Natural killer cell treated with Interleukin-12 subunit alpha and Interleukin-12 subunit beta and Interleukin-15 and Interleukin-18, amount 100 ng/mL, for 72 hours (primary cell): ENCODE measurements around the gene RDH16. TPM values are rescaled to one million over a fixed set of nuclear protein-coding genes. Genes with fewer than 3 reads are reported as not detected.
"Not testable (repeated sequence)": the region's sequence is repeated elsewhere in the genome, so short reads cannot be mapped to it uniquely, and the experiment has no call there.

Experiments
- ATAC-seq, 2 donors: fragments of 150-1000 bp; cut with Tn5 transposase in 1 of 2; sonication (Bioruptor Pico), chemical (Tn5 transposase) in 1 of 2; 2 replicates each; pipeline ENCODE4 v1.10.0; 2021
- DNase-seq: peaks from one replicate; pipeline ENCODE4 v3.0.0; 2022; ENCODE audit warnings: low spot score
- H3K27ac Mint-ChIP-seq, 2 donors: 1 replicate in 1 of 2; 2 replicates in 1 of 2; pipeline ENCODE4 v1.8.0; 2022; ENCODE audit warnings: mixed read lengths in 2 of 2, mild to moderate bottlenecking in 1 of 2, moderate library complexity in 1 of 2
- H3K27me3 Mint-ChIP-seq, 2 donors: 1 replicate in 1 of 2; 2 replicates in 1 of 2; pipeline ENCODE4 v1.8.0; 2022; ENCODE audit warnings: mixed read lengths in 2 of 2
- H3K36me3 Mint-ChIP-seq: one replicate; pipeline ENCODE4 v1.8.0; 2022; ENCODE audit warnings: mixed read lengths
- H3K4me1 Mint-ChIP-seq, 2 donors: 1 replicate in 1 of 2; 2 replicates in 1 of 2; pipeline ENCODE4 v1.8.0; 2022; ENCODE audit warnings: low read depth in 2 of 2, mixed read lengths in 2 of 2, mild to moderate bottlenecking in 1 of 2
- H3K4me3 Mint-ChIP-seq: one replicate; pipeline ENCODE4 v1.8.0; 2022; ENCODE audit warnings: mixed read lengths
- H3K9me3 Mint-ChIP-seq: 2 replicates; pipeline ENCODE4 v1.8.0; 2022; ENCODE audit warnings: mixed read lengths
- total RNA-seq, 2 donors: library from RNA; stranded (reverse); gene quantifications; one replicate each; pipeline ENCODE4 v1.2.3, GENCODE V29; 2022

Gene RDH16
- total RNA-seq, 2 donors from 2014 or later = 0.52 to 0.78 TPM

DNA sequence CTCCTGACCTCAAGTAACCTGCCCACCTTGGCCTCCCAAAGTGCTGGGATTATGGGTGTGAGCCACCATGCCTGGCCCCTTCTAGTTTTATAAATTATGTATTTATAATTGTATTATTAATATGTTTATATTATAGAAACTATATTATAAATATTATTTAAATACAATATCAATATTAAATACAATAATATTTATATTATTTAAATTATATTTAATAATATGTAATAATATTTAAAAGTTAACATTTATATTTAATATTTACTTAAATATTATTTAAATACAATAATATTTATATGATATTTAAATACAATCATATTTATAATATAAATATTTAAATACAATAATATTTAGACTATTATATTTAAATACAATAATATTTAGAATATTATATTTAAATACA lies 43.2 kb downstream of the RDH16 start:
- DNase-seq = no peak
- H3K27ac Mint-ChIP-seq = no peak overlapping the region
- no peaks in the 10 kb centered on the region for H3K9me3 Mint-ChIP-seq
- no peaks in the 10 kb centered on the region for H3K4me1 Mint-ChIP-seq
- no peaks in the 10 kb centered on the region for H3K36me3 Mint-ChIP-seq
- ATAC-seq = no peak
- H3K4me3 Mint-ChIP-seq = no peak overlapping the region
- H3K27me3 Mint-ChIP-seq = peaks cover 23 to 28% of the 10 kb centered on the region in 2 donors

DNA sequence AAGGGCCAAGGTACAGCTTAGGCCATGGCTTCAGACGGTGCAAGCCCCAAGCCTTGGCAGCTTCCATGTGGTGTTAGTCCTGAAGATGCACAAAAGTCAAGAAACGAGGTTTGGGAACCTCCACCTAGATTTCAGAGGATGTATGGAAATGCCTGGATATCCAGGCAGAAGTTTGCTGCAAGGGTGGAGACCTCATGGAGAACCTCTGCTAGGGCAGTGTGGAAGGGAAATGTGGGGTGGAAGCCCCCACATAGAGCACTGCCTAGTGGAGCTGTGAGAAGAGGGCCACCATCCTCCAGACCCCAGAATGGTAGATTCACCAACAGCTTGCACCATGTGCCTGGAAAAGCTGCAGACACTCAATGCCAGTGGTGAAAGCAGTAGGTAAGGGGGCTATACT lies 48.0 kb downstream of the RDH16 start:
- DNase-seq, H3K27ac Mint-ChIP-seq, H3K4me3 Mint-ChIP-seq, ATAC-seq, H3K4me1 Mint-ChIP-seq, H3K36me3 Mint-ChIP-seq, H3K9me3 Mint-ChIP-seq: not testable (repeated sequence)
- H3K27me3 Mint-ChIP-seq = peaks cover 10 to 16% of the 10 kb centered on the region in 2 donors

DNA sequence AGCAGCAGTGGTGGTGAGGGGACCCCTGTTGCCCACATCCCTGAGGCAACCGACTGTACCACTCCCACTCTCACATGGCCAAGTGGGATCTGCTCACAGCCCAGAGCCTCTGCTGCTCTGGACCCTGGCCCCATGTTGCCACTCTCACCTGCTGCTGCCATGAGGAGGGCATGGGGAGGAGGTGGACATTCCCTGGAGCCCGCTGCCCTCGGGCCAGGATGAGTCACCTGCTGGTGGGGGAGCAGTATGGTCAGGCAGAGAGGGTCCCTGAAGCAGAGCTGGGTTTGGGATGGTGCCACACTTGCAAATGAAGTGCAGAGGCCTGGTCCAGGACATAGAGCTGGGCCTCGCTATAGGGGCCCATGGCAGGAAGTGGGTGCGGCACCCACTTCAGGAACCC lies 49.3 kb downstream of the RDH16 start:
- Mint-ChIP-seq H3K4me1 (no peaks in the 10 kb centered on the region), H3K27ac (no peak overlapping the region), H3K9me3 (peaks cover 3% of the 10 kb centered on the region), H3K27me3 (peaks cover 10 to 16% of the 10 kb centered on the region in 2 donors), H3K4me3 (no peak overlapping the region), H3K36me3 (no peaks in the 10 kb centered on the region)
- ATAC-seq = peak; percentile 20 to 27
- no peak for DNase-seq

DNA sequence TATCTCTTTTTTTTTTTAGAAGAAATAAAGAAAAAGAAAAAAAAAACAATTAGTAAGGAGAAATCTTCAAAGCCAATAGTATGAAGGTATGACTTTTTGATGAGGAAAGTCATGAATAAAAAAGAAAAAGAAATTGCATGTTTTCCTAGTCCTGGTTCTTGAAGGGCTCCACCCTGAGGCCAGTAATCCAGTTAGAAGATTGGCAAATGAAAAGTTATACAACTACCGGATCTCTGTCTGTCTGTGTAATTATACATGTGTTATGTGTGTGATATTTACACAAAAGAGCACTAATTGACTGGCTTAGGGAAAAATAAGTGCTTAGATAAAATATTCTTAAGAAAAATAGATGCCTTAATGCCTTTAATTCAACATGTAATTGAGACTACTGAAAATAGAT lies 51.6 kb downstream of the RDH16 start:
- Mint-ChIP-seq H3K27ac (no peak overlapping the region), H3K36me3 (peaks cover 7% of the 10 kb centered on the region)

DNA sequence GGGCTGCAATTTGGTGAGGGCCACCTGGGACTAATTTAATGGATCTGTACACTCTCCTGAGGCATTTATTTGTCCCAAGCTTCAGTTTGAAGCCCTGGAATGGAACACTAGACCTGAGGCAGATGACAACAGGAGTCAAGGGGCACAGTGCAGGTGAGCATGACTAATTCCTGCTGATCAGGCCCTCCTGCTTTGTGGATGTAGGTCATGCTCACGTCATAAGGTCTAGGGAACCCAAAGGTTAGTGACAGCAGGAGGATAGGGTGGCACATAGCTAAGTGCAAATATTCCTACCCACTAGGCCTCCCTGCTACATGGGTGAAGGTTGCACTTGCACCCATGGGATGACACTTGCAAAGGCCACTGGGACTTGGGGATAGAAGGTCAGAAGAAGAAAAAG lies 54.0 kb downstream of the RDH16 start:
- Mint-ChIP-seq H3K27me3 (peaks cover 3 to 12% of the 10 kb centered on the region in 2 donors), H3K36me3 (peaks cover 14% of the 10 kb centered on the region), H3K27ac (no peak overlapping the region), H3K4me3 (no peak overlapping the region), H3K9me3 (peaks cover 3% of the 10 kb centered on the region), H3K4me1 (no peaks in the 10 kb centered on the region)
- ATAC-seq = no peak
- DNase-seq = no peak

More for the DNA sequence above, 51.6 kb downstream of the RDH16 start:
- H3K4me1 Mint-ChIP-seq = no peaks in the 10 kb centered on the region
- H3K9me3 Mint-ChIP-seq = peaks cover 3% of the 10 kb centered on the region
- peaks cover 3 to 12% of the 10 kb centered on the region in 2 donors for H3K27me3 Mint-ChIP-seq
- no peak for ATAC-seq
- no peak for DNase-seq
- no peak overlapping the region for H3K4me3 Mint-ChIP-seq

Other genes starting within 250 kb of the RDH16 start
- 100 to 1,000 TPM; 322 to 563 TPM for gene NACA, start 232.3 kb downstream of the RDH16 start, total RNA-seq
- gene PRIM1, start 205.3 kb downstream of the RDH16 start, total RNA-seq = 10 to 100 TPM; 33.2 to 43.5 TPM
- 1 to 10 TPM; 1.0 to 2.7 TPM for gene HSD17B6, start 194.3 kb downstream of the RDH16 start, total RNA-seq
- gene SDR9C7, start 23.2 kb downstream of the RDH16 start, total RNA-seq = not detected
- gene ZBTB39, start 48.9 kb upstream of the RDH16 start, total RNA-seq = 10 to 100 TPM in 1 of 2 donors, 1 to 10 TPM in 1; 8.1 to 12.1 TPM
- gene TAC3, start 58.9 kb upstream of the RDH16 start, total RNA-seq = under 1 TPM in 1 of 2 donors, not detected in 1; 0.45 TPM
- gene MYO1A, start 92.5 kb upstream of the RDH16 start, total RNA-seq = 1 to 10 TPM in 1 of 2 donors, under 1 TPM in 1; 0.48 to 2.5 TPM
- 10 to 100 TPM; 25.5 to 34.1 TPM for gene NEMP1, start 121.2 kb upstream of the RDH16 start, total RNA-seq
- 1 to 10 TPM; 7.7 to 8.0 TPM for gene NAB2, start 131.5 kb upstream of the RDH16 start, total RNA-seq
- 100 to 1,000 TPM; 158 to 198 TPM for gene STAT6, start 153.8 kb upstream of the RDH16 start, total RNA-seq
- gene LRP1, start 170.9 kb upstream of the RDH16 start, total RNA-seq = under 1 TPM; 0.42 to 0.45 TPM
- gene LRP1-AS, start 190.0 kb upstream of the RDH16 start, total RNA-seq = not detected